Gastroesophageal sphincter (tissue), 4 donors: ENCODE data around the gene PLCL1. TPM values are rescaled to one million over a fixed set of nuclear protein-coding genes. Genes with fewer than 3 reads are reported as not detected.

Experiments
- ATAC-seq: fragments of 150-250 bp; one replicate; pipeline ENCODE4 v1.9.1; 2016; ENCODE audit warnings: mild to moderate bottlenecking, moderate library complexity
- H3K27ac ChIP-seq, 4 donors: fragments of 200-600 bp; sonication (generic) in 3 of 4; 1 replicate in 3 of 4; 2 replicates in 1 of 4; pipeline ENCODE4 v1.5.1; 2016 to 2019
- H3K27me3 ChIP-seq: fragments of 200-600 bp; sonication (generic); one replicate; pipeline ENCODE4 v1.5.1; 2019
- H3K36me3 ChIP-seq, 2 donors: fragments of 200-600 bp; sonication (generic); one replicate each; pipeline ENCODE4 v1.5.1; 2019; ENCODE audit warnings: control low read depth in 1 of 2
- H3K4me1 ChIP-seq, 3 donors: fragments of 200-600 bp; sonication (generic); 1 replicate in 2 of 3; 2 replicates in 1 of 3; pipeline ENCODE4 v1.5.1; 2016 to 2019; ENCODE audit warnings: control low read depth in 2 of 3
- H3K4me3 ChIP-seq, 2 donors: fragments of 200-600 bp; sonication (generic); one replicate each; pipeline ENCODE4 v1.5.1; 2019; ENCODE audit warnings: mild to moderate bottlenecking in 1 of 2, moderate library complexity in 1 of 2
- H3K9me3 ChIP-seq, 3 donors: fragments of 200-600 bp; sonication (generic); one replicate each; pipeline ENCODE4 v1.5.1; 2017 to 2019; ENCODE audit warnings: control low read depth in 2 of 3
- CTCF ChIP-seq, 4 experiments: fragments of 200-600 bp in 2 of 4; fragments of 450-650 bp in 2 of 4; sonication (generic) in 1 of 4; IDR thresholded peaks; one replicate each; pipeline ENCODE4 v1.5.1; 2017 to 2019; ENCODE audit warnings: antibody characterized with exemption in 4 of 4, mild to moderate bottlenecking in 2 of 4, moderate library complexity in 2 of 4
- EP300 ChIP-seq: sonication (generic); formaldehyde crosslinking; IDR thresholded peaks from one replicate; pipeline ENCODE4 v1.6.1; 2017; ENCODE audit warnings: antibody characterized with exemption, mild to moderate bottlenecking
- POLR2A ChIP-seq, 2 donors: fragments of 450-650 bp; IDR thresholded peaks; one replicate each; pipeline ENCODE4 v1.6.1; 2017; ENCODE audit warnings: antibody characterized with exemption in 2 of 2, mild to moderate bottlenecking in 2 of 2, moderate library complexity in 1 of 2
- POLR2AphosphoS5 ChIP-seq: sonication (generic); formaldehyde crosslinking; IDR thresholded peaks from one replicate; pipeline ENCODE4 v1.6.1; 2017; ENCODE audit warnings: antibody characterized with exemption
- WGBS, 2 donors: methylation state at CpG; one replicate each; pipeline ENCODE4 v1.1.5; 2018; ENCODE audit warnings: low coverage in 1 of 2; 5-methylcytosine and 5-hydroxymethylcytosine counted together
- total RNA-seq, 4 donors: library from RNA; depleted of rRNA; stranded (reverse); fragments of >200 nt; gene quantifications; one replicate each; pipeline ENCODE4 v1.1.0, GENCODE V29; 2016

PLCL1 gene
- total RNA-seq, 4 donors from 2014 or later = 23.4 to 89.2 (median 47.4) TPM

GRCh38 chr2:197969391-197969893 lies 165.0 kb downstream of the PLCL1 start:
- TF ChIP-seq EP300 (no peak), POLR2AphosphoS5 (no peak), CTCF (IDR thresholded peaks at IDR 0.05) (no peak), POLR2A (IDR thresholded peaks at IDR 0.05) (no peak)
- no peak for ATAC-seq
- no peak overlapping the region for H3K27ac ChIP-seq
- no peaks in the 10 kb centered on the region for H3K27me3 ChIP-seq
- no peaks in the 10 kb centered on the region for H3K36me3 ChIP-seq
- H3K4me3 ChIP-seq = no peak overlapping the region
- H3K9me3 ChIP-seq = peaks cover 0 to 10% (median 0%) of the 10 kb centered on the region in 3 donors
- peaks cover 0 to 27% (median 0%) of the 10 kb centered on the region in 3 donors for H3K4me1 ChIP-seq

DNA sequence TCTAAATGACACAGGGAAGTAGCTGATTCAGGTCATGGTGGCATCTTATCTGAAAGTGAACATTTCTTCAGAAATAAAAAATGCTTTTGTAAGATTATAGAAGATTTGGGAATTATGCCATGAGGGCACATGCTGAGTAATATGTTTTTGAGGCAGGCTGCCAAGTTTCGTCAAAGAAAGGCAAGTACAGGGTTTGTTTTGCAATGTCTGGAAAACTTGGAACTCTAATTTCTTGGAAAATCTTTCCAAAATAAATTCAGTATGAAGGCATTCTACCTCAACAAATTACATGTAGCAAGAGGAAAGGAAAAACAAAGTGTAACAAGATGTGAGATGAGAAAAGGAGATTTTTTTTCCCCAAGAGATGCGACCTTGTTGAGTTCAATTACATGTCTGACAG lies 167.7 kb downstream of the PLCL1 start:
- Histone ChIP-seq H3K36me3 (no peaks in the 10 kb centered on the region), H3K4me1 (peaks cover 0 to 32% (median 0%) of the 10 kb centered on the region in 3 donors), H3K4me3 (no peak overlapping the region), H3K27me3 (no peaks in the 10 kb centered on the region), H3K27ac (peak overlapping the region in 3 of 4 donors; percentile 19 to 50 (median 35)), H3K9me3 (no peaks in the 10 kb centered on the region)
- TF ChIP-seq POLR2AphosphoS5 (peak; percentile 82), EP300 (no peak)
- 14 to 25% methylated on average over 2 of the region's 2 CpGs for WGBS, 2 donors
- ATAC-seq = peak; percentile 70

- peak overlapping the region in 3 of 4 donors; percentile 19 to 50 (median 35) for H3K27ac ChIP-seq
- H3K9me3 ChIP-seq = no peaks in the 10 kb centered on the region
- 79 to 80% methylated on average over 2 of the region's 2 CpGs for WGBS, 2 donors
- no peak overlapping the region for H3K4me3 ChIP-seq
- H3K27me3 ChIP-seq = no peaks in the 10 kb centered on the region
- no peaks in the 10 kb centered on the region for H3K36me3 ChIP-seq
- ATAC-seq = no peak
- H3K4me1 ChIP-seq = peaks cover 0 to 32% (median 0%) of the 10 kb centered on the region in 3 donors
- TF ChIP-seq CTCF (IDR thresholded peaks at IDR 0.05) (no peak), EP300 (no peak)
These were observed 168.2 kb downstream of the PLCL1 start for GRCh38 chr2:197972587-197972986.

DNA sequence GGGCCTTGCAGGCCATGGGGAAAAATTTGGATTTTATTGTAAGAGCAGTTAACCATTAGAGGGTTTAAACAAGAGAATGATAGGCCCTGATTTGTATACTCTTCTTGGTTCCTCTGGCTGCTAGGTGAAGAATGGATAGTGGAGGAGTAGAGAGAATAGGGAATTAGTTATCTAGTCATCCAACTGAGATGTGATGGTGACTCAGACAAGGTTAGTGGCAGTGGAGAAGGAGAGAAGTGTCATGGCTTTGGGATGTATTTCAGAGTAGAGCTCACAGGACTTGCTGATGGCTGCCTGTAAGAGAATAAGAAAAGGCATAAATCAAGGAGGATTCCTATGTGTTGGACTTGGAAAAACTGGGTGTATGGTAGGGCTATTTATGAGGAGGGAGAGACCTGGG lies 169.4 kb downstream of the PLCL1 start:
- Histone ChIP-seq H3K36me3 (no peaks in the 10 kb centered on the region), H3K27me3 (no peaks in the 10 kb centered on the region), H3K27ac (no peak overlapping the region), H3K9me3 (no peaks in the 10 kb centered on the region), H3K4me1 (peaks cover 0 to 32% (median 0%) of the 10 kb centered on the region in 3 donors), H3K4me3 (no peak overlapping the region)
- no peak for ATAC-seq
- TF ChIP-seq POLR2AphosphoS5 (no peak), EP300 (no peak), POLR2A (IDR thresholded peaks at IDR 0.05) (no peak), CTCF (IDR thresholded peaks at IDR 0.05) (no peak)

DNA sequence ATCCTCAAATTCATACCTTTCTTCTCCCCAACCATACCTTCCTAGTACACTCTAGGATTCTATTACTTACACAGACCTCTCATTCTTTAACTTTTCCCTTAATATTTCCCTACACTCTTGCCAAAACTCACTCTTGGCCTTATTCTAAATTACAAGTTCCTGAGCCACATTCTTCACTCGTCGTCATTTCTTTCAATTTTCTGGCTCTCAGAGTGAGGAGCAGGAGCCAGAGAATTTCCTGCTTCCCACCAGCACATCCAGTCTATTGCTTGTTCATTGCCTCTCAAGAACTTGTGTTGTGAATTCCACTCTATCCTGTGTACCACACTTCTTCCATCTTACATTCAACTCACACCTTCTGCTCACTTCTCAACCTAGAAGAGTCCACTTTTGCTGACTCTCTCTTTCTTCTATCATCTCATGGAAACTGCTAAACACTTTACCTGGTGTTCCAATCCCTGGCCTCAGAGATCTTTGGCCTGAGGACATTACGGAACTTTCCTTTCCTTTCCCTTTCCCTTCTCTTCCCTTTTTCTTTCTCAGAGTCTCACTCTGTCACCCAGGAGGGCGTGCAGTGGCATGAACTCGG lies 171.6 kb downstream of the PLCL1 start:
- WGBS, 2 donors = 54 to 58% methylated on average over 4 of the region's 5 CpGs

More for the DNA sequence above, 171.6 kb downstream of the PLCL1 start:
- Histone ChIP-seq H3K4me1 (peaks cover 0 to 32% (median 0%) of the 10 kb centered on the region in 3 donors), H3K27ac (no peak overlapping the region), H3K36me3 (no peaks in the 10 kb centered on the region), H3K27me3 (no peaks in the 10 kb centered on the region), H3K9me3 (no peaks in the 10 kb centered on the region), H3K4me3 (no peak overlapping the region)
- TF ChIP-seq CTCF (IDR thresholded peaks at IDR 0.05) (no peak), EP300 (no peak), POLR2A (IDR thresholded peaks at IDR 0.05) (no peak), POLR2AphosphoS5 (no peak)
- no peak for ATAC-seq
